Hematopoietic multipotent progenitor cell treated with erythropoietin and hydrocortisone succinate and interleukin-3 and kit ligand, for 6 days (in vitro differentiated cells): ENCODE data around the gene SRPK3.

Experiments used
- DNase-seq: peaks from one replicate; pipeline ENCODE4 v3.0.0-alpha.2; 2015

Gene SRPK3

DNA sequence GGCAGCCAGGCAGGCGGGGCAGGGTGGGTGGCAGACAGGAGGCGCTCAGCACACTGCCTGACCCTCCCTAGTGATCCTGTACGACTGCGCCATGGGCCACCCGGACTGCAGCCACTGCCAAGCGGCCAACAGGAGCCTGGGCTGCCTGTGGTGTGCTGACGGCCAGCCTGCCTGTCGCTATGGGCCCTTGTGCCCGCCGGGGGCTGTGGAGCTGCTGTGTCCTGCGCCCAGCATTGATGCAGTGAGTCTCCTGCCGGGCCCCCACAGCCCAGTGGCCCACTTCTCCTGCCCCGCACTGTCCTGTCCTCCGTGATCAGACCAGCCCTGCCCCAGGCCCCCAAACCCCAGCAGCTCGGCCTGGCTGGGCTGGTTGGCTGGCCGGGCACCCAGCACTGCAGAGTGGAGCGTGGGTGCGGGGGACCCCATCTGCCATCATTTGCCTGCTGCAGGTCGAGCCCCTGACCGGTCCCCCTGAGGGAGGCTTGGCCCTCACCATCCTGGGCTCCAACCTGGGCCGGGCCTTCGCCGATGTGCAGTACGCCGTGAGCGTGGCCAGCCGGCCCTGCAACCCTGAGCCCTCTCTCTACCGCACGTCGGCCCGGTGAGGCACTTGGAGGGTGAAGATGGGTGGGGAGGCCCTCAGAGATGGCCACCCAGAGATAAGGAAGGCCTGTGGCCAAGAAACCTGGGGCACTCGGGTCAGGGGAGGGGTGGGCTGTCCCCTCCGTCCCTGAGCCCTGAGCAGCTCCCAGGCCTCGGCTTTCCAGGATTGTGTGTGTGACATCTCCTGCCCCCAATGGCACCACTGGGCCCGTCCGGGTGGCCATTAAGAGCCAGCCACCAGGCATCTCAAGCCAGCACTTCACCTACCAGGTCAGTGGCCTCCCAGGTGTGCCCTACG lies 9.2 kb upstream of the SRPK3 start:
- DNase-seq, result no peak

GRCh38 chrX:153772316-153773217 lies 8.3 kb upstream of the SRPK3 start:
- DNase-seq, result no peak

DNA sequence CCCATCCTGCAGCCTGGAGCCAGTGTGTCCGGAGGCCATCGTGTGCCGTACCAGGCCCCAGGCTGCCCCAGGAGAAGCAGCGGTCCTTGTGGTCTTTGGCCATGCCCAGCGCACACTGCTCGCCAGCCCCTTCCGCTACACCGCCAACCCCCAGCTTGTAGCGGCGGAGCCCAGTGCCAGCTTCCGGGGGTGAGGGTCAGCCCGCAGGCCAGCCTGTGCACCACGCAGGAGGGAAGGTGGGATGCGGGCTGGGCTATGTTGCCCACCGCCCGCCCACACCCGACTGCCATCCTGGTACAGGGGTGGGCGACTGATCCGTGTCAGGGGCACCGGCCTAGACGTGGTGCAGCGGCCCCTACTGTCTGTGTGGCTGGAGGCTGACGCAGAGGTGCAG lies 7.6 kb upstream of the SRPK3 start:
- no peak for DNase-seq

DNA sequence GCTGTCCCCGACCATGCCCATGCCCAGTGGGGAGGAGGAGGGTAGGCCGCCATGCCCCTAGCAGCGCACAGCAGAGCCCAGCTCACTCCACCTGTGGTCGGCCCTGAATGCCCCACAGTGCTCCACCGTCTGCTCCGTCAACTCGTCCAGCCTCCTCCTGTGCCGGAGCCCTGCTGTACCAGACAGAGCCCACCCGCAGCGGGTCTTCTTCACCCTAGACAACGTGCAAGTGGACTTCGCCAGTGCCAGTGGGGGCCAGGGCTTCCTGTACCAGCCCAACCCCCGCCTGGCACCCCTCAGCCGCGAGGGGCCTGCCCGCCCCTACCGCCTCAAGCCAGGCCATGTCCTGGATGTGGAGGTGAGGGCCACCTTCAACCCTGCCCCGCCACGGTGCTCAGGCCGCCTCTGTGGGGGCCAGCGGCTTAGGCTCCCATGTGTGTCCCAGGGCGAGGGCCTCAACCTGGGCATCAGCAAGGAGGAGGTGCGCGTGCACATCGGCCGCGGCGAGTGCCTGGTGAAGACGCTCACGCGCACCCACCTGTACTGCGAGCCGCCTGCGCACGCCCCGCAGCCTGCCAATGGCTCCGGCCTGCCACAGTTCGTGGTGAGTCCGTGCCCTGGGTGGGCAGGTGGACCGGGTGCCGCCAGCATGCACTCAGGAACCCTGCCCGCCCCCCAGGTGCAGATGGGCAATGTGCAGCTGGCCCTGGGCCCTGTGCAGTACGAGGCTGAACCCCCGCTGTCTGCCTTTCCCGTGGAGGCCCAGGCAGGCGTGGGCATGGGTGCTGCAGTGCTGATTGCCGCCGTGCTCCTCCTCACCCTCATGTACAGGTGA lies 6.9 kb upstream of the SRPK3 start:
- DNase-seq, result no peak

DNA sequence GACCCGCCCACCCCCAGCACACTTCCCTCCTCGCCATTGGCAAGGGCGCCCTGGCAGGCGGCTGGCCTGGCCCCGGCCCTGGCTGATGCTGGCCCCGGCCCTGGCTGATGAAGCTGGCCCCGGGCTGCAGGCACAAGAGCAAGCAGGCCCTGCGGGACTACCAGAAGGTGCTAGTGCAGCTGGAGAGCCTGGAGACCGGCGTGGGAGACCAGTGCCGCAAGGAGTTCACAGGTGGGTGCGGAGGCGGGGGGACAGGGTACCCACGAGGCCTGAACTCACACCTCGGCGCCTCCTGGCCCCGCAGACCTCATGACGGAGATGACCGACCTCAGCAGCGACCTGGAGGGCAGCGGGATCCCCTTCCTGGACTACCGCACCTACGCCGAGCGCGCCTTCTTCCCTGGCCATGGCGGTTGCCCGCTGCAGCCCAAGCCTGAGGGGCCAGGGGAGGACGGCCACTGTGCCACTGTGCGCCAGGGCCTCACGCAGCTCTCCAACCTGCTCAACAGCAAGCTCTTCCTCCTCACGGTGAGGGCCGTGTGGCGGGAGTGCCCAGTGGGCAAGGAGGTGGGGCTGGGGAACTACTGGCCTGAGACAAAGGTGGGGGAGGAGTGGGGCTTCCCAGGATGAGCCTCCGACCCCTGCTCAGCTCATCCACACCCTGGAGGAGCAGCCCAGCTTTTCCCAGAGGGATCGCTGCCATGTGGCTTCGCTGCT lies 6.1 kb upstream of the SRPK3 start:
- DNase-seq, result no peak

DNA sequence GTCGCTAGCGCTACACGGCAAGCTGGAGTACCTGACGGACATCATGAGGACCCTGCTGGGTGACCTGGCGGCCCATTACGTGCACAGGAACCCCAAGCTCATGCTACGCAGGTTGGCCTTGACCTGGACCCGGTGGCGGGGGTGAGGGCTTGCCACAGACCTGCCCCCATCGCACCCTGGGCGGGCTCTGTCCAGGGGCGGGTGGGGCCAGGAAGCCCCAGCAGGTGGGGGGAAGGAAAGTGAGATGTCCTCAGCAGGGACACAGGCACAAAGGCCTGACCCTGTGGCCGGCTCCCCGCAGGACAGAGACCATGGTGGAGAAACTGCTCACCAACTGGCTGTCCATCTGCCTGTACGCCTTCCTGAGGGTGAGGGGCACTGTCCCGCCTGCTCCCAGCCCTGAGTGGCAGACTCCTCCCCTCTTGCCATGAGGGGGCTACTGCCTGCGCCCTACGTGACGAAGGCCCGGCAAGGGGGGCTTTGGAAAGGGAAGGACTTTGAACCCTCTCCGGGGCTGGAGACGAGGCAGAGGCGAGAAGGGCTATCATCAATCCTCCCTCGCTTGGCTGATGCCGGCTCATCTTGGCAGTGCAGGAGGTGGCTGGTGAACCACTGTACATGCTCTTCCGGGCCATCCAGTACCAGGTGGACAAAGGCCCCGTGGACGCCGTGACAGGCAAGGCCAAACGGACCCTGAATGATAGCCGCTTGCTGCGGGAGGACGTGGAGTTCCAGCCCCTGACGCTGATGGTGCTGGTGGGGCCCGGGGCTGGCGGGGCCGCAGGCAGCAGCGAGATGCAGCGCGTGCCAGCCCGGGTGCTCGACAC lies 5.3 kb upstream of the SRPK3 start:
- no peak for DNase-seq

DNA sequence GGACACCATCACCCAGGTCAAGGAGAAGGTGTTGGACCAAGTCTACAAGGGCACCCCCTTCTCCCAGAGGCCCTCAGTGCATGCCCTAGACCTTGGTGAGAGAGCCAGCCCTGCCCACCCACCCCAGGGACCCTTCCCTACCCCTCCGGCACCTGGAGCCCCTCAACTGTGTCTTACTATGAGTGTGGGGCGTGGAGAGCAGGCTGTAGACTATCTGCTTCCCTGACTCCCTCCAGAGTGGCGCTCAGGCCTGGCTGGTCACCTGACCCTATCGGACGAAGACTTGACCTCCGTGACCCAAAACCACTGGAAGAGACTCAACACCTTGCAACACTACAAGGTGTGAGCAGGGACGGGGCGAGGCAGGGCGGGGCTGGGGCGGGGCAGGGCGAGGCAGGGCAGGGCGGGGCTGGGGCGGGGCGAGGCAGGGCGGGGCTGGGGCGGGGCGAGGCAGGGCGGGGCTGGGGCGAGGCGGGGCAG lies 4.7 kb upstream of the SRPK3 start:
- DNase-seq, result no peak

DNA sequence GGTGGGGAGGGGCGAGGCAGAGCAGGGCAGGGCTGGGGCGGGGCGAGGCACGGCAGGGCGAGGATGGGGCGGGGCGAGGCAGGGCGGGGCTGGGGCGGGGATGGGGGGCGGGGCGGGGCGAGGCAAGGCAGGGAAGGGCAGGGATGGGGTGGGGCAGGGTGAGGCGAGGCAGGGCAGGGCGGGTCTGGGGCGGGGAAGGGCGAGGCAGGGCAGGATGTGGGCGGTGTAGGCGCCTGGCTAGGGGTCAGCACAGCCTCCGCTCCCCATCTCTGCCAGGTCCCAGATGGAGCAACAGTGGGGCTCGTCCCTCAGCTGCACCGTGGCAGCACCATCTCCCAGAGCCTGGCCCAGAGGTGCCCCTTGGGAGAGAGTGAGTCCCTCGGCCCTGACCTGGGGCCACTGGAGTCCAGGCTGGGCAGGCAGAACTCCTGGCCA lies 4.2 kb upstream of the SRPK3 start:
- DNase-seq, result peak; percentile 16

DNA sequence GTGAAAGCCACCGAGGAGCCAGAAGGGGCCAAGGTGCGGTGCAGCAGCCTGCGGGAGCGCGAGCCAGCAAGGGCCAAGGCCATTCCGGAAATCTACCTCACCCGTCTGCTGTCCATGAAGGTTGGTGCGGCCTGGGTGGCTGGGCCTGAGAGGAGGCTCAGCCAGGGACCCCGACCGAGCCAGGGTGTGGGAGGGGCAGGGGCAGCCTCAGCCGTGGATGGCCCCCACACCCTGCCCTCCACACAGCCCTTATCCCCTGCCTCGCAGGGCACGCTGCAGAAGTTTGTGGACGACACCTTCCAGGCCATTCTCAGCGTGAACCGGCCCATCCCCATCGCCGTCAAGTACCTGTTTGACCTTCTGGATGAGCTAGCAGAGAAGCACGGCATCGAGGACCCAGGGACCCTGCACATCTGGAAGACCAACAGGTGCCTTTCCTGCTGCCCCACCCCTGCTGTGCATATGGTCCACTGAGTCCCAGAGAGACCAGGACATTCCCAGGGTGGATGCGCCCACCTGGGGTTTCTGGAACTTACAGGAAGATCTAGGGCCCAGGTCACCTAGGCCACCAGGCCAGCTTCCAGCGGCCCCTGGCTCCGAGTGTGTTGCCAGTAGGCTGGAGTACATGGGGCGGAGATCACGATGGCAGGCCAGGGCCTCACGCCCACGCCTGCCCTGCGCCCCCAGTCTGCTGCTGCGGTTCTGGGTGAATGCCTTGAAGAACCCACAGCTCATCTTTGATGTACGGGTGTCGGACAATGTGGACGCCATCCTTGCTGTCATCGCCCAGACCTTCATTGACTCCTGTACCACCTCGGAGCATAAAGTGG lies 3.4 kb upstream of the SRPK3 start:
- DNase-seq, result no peak

DNA sequence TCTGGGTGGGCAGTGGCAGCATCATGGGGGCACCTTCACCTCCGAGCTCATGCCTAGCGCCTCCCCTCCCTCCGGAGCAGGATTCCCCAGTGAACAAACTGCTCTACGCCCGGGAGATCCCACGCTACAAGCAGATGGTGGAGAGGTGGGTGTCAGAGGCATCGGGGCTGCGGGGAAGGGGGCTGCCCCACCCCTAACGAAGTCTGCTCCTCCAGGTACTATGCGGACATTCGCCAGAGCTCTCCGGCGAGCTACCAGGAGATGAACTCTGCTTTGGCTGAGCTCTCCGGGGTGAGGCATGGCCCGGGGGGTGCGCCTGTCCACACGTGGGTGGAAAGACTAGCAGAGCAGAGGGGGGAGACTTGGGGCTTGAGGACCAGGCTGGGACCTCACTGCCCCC lies 2.7 kb upstream of the SRPK3 start:
- no peak for DNase-seq

DNA sequence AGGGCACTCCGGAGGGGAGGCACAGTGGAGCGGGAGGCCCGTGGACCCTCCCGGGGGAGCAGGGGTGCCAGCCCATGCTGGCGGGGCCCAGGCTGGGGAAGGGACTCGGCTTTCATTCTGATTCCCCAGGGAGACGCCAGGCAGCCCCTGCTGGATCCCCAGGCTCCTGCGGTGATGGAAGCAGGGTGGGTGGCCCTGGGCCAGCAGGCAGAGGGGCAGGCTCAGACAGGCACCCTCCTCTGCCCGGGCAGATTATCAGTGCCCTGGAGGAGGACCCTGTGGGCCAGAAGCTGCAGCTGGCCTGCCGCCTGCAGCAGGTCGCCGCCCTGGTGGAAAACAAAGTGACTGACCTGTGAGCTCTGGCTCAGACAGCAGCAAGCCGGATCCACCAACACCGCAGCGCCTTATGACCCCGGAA lies 2.1 kb upstream of the SRPK3 start:
- DNase-seq, result peak; percentile 21

- DNase-seq, result no peak
Observed at GRCh38 chrX:153779891-153780677, 757 bp upstream of the SRPK3 start.

GRCh38 chrX:153781428-153782047 lies 697 bp downstream of the SRPK3 start:
- DNase-seq, result no peak

GRCh38 chrX:153782313-153782712 lies 1.5 kb downstream of the SRPK3 start:
- peak; percentile 27 for DNase-seq

GRCh38 chrX:153782871-153783270 lies 2.0 kb downstream of the SRPK3 start:
- DNase-seq, result no peak

DNA sequence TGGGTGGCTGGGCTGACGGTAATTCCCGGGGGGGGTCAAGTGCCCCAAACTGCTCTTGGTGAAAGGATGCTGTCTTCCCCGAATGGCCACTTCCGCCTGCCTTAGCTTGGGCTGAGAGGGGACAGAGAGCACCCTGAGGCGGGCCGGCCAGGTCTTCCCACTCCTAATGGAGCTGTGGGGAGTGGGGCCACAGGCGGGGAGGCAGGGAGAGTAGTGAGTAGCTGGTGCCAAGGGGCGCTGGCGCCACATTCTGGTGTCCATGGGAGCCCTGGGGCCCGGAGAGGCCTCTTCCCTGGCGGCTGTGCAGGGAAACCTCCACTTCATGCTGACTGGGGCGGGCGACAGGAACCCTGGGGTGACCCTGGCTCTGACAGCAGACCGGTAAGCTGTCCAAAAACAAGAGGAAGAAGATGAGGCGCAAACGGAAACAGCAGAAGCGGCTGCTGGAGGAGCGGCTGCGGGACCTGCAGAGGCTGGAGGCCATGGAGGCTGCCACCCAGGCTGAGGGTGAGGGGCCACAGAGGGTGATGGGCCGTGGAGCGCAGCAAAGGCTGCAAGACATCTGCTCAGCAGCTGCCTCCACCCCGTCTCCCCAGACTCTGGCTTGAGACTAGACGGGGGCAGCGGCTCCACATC lies 2.7 kb downstream of the SRPK3 start:
- no peak for DNase-seq

GRCh38 chrX:153784325-153784967 lies 3.6 kb downstream of the SRPK3 start:
- no peak for DNase-seq

- no peak for DNase-seq
Observed at GRCh38 chrX:153786669-153787068, 5.8 kb downstream of the SRPK3 start.
